Ectodermal cell (in vitro differentiated cells): ENCODE data around the gene PDE5A.
"Not testable (repeated sequence)": the region's sequence is repeated elsewhere in the genome, so short reads cannot be mapped to it uniquely, and the experiment has no call there.

Source experiments
- H3K27ac ChIP-seq: 2 replicates; pipeline ENCODE4 v1.7.0; 2013; ENCODE audit warnings: mild to moderate bottlenecking, low read depth, low read length; ENCODE audit not compliant: insufficient read depth, poor library complexity, severe bottlenecking
- H3K27me3 ChIP-seq: 2 replicates; pipeline ENCODE4 v1.7.0; 2013; ENCODE audit warnings: mild to moderate bottlenecking, low read length; ENCODE audit not compliant: insufficient read depth, control insufficient read depth, poor library complexity, severe bottlenecking
- H3K36me3 ChIP-seq: one replicate; pipeline ENCODE4 v1.7.0; 2013; ENCODE audit warnings: low read length; ENCODE audit not compliant: control insufficient read depth, insufficient read depth
- H3K4me1 ChIP-seq: one replicate; pipeline ENCODE4 v1.7.0; 2013; ENCODE audit warnings: low read length; ENCODE audit not compliant: control insufficient read depth, insufficient read depth
- H3K4me3 ChIP-seq: 2 replicates; pipeline ENCODE4 v1.7.0; 2013; ENCODE audit warnings: low read depth, low read length, control low read depth; ENCODE audit not compliant: insufficient read depth
- H3K9me3 ChIP-seq: 2 replicates; pipeline ENCODE4 v1.7.0; 2013; ENCODE audit warnings: mild to moderate bottlenecking, low read length, moderate library complexity; ENCODE audit not compliant: control insufficient read depth
- WGBS, 2 experiments: methylation state at CpG; one replicate each; pipeline ENCODE4 v1.1.7; 2013; ENCODE audit warnings: missing lambda C conversion rate in 2 of 2; 5-methylcytosine and 5-hydroxymethylcytosine counted together

PDE5A gene

DNA sequence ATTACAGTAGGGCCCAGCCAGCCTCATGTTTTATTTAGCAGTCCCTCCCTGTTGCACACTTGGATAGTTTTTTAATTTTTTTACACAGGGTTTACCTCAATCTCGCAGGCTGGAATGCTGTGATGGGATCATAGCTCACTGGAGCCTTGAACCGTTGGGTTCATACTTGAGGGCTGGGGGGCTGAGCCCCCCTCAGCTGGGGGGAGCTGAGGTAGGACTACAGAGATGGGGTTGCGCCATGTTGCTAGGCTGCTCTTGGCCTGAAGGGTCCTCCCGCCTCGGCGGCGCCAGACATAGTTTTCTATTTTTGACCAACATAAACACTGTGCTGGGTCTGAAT, 174.5 kb downstream of the PDE5A start:
- not testable (repeated sequence) for H3K36me3 ChIP-seq, H3K27me3 ChIP-seq, H3K9me3 ChIP-seq, H3K4me1 ChIP-seq
- H3K27ac ChIP-seq, result peak overlapping the region; percentile 79
- 23 to 26% methylated on average over 7 of the region's 7 CpGs for WGBS, 2 experiments
- H3K4me3 ChIP-seq, result peak overlapping the region; percentile 52

DNA sequence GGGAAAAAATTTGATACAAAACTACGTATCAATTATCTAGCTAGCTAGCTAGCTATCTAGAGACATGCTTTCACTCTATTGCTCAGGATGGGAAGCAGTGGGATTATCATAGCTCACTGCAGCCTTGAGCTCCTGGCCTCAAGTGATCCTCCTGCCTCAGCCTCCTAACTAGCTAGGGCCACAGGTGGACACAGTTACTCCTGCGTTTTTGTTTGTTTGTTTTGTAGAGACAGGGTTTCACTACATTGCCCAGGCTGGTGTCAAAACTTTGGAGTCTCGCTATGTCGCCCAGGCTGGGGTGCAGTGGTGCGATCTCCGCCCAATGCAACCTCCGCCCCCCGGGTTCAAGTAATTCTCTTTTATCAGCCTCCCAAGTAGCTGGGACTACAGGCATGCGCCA, 175.3 kb downstream of the PDE5A start:
- H3K9me3 ChIP-seq, H3K27ac ChIP-seq, H3K27me3 ChIP-seq, H3K36me3 ChIP-seq, H3K4me3 ChIP-seq, H3K4me1 ChIP-seq: not testable (repeated sequence)
- whole genome bisulfite sequencing, 2 experiments, result 89 to 91% methylated on average over 9 of the region's 9 CpGs

DNA sequence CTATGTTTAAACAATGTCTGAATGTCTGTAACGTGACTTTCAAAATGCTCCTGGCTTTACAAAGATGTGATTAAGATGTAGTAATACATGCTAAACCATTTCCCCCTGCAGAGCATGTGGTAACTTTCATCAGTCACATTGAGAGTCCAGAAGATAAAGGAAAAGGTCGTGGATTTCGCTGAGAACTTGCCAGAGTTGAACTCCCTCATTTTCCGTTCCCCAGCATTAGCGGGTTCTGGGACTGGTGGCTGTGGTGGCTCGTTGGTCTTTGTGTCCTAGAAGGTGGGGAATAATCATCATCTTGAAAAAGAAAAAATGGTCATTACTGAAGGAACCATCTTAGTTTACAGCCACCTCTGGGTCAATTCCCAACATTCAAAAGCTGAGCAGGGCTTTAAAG, 178.8 kb downstream of the PDE5A start:
- WGBS, 2 experiments, result 90% methylated on average over 5 to 6 of the region's 6 CpGs
- not testable (repeated sequence) for H3K9me3 ChIP-seq, H3K4me1 ChIP-seq, H3K27me3 ChIP-seq, H3K36me3 ChIP-seq, H3K27ac ChIP-seq, H3K4me3 ChIP-seq
